D341Med (cell line): Measurements from ENCODE around the gene AGPS.

Source experiments
- DNase-seq: peaks from one replicate; pipeline ENCODE4 v3.0.0; 2012; ENCODE audit warnings: low spot score

Gene AGPS

GRCh38 chr2:177592397-177592796, 199.8 kb downstream of the AGPS start:
- no peak for DNase-seq

GRCh38 chr2:177592945-177593344, 200.4 kb downstream of the AGPS start:
- DNase-seq, result no peak

- no peak for DNase-seq
Measured at GRCh38 chr2:177593402-177593801, 200.8 kb downstream of the AGPS start.
